Hepatocyte (in vitro differentiated cells): Measurements from ENCODE around the gene ARSD.

Source experiments
- EZH2 ChIP-seq: fragments of 200-600 bp; sonication (generic); IDR thresholded peaks from 2 replicates; pipeline ENCODE4 v1.6.1; 2016; ENCODE audit warnings: antibody characterized with exemption, mild to moderate bottlenecking, borderline replicate concordance
- EZH2phosphoT487 ChIP-seq: fragments of 200-600 bp; sonication (generic); IDR thresholded peaks from one replicate; pipeline ENCODE4 v1.6.1; 2018; ENCODE audit warnings: antibody characterized with exemption, mild to moderate bottlenecking, low read depth, moderate library complexity; ENCODE audit not compliant: unreplicated experiment, severe bottlenecking
- TF ChIP-seq, protein P1 (sequence below): fragments of 200-600 bp; sonication (generic); IDR thresholded peaks from 2 replicates; pipeline ENCODE4 v1.5.1; 2016; ENCODE audit warnings: antibody characterized with exemption, mild to moderate bottlenecking; ENCODE audit not compliant: poor library complexity

DNA sequence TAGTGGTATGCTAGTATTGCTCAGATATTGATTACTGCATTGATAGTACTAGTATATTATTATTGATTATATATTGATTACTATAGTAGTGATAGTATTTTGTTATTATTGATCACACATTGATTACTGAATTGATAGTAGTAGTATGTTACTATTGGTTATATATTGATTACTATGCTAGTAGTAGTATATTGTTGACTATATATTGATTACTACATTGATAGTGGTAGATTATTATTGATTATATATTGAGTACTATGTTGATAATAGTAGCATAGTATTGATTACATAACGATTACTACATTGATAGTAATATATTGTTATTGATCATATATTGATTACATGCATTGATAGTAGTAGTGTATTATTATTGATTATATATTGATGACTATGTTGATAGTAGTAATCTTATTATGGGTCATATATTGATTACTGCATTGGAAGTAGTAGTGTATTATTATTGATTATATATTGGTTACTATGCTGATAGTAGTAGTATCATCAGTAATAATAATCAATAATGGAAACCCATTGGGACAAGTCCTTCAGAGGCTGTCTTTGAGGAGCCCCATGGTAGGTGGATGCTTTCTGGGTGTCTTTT is 69.8 kb downstream of the ARSD start:
- TF ChIP-seq, protein P1, sequence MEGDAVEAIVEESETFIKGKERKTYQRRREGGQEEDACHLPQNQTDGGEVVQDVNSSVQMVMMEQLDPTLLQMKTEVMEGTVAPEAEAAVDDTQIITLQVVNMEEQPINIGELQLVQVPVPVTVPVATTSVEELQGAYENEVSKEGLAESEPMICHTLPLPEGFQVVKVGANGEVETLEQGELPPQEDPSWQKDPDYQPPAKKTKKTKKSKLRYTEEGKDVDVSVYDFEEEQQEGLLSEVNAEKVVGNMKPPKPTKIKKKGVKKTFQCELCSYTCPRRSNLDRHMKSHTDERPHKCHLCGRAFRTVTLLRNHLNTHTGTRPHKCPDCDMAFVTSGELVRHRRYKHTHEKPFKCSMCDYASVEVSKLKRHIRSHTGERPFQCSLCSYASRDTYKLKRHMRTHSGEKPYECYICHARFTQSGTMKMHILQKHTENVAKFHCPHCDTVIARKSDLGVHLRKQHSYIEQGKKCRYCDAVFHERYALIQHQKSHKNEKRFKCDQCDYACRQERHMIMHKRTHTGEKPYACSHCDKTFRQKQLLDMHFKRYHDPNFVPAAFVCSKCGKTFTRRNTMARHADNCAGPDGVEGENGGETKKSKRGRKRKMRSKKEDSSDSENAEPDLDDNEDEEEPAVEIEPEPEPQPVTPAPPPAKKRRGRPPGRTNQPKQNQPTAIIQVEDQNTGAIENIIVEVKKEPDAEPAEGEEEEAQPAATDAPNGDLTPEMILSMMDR, result no peak
- TF ChIP-seq EZH2 (no peak), EZH2phosphoT487 (no peak)
